Esophagus squamous epithelium (tissue), 4 donors: ENCODE measurements around the gene FOXK1.

Source experiments
- CTCF ChIP-seq, 6 experiments: fragments of 450-650 bp in 4 of 6; fragments of 200-600 bp in 2 of 6; sonication (generic) in 2 of 6; IDR thresholded peaks; one replicate each; pipeline ENCODE4 v1.5.1; 2016 to 2019; ENCODE audit warnings: antibody characterized with exemption in 6 of 6, mild to moderate bottlenecking in 4 of 6, moderate library complexity in 4 of 6
- POLR2A ChIP-seq, 4 donors: fragments of 450-650 bp; IDR thresholded peaks; one replicate each; pipeline ENCODE4 v1.6.1; 2017; ENCODE audit warnings: antibody characterized with exemption in 4 of 4, mild to moderate bottlenecking in 4 of 4, moderate library complexity in 3 of 4

- TF ChIP-seq CTCF (IDR thresholded peaks at IDR 0.05) (no peak), POLR2A (IDR thresholded peaks at IDR 0.05) (no peak)
Observed at GRCh38 chr7:4703532-4703931, 21.4 kb downstream of the FOXK1 start.
